Heart right ventricle (tissue), 16 donors: ENCODE data around the gene CORO1C. TPM values are rescaled to one million over a fixed set of nuclear protein-coding genes. Genes with fewer than 3 reads are reported as not detected.

ENCODE experiments used
- ATAC-seq, 8 donors: fragments of 200-7000 bp; cut with Tn5 transposase; one replicate each; pipeline ENCODE4 v1.9.1; 2020; ENCODE audit warnings: mild to moderate bottlenecking in 8 of 8, moderate library complexity in 8 of 8, moderate number of reproducible peaks in 1 of 8
- DNase-seq, 2 donors: peaks; one replicate each; pipeline ENCODE4 v3.0.0-alpha.2; 2020
- H3K27ac ChIP-seq, 10 donors: fragments of 200-600 bp; sonication (generic) in 2 of 10; one replicate each; pipeline versions ENCODE4 v1.5.0 to v1.8.0; 2020 to 2022; ENCODE audit warnings: mild to moderate bottlenecking in 3 of 10
- H3K27me3 ChIP-seq, 7 donors: fragments of 200-600 bp; one replicate each; pipeline ENCODE4 v1.8.0; 2021 to 2022; ENCODE audit warnings: mild to moderate bottlenecking in 2 of 7
- H3K36me3 ChIP-seq, 9 donors: fragments of 200-600 bp; sonication (generic) in 1 of 9; one replicate each; pipeline versions ENCODE4 v1.5.0 to v1.8.0; 2020 to 2022; ENCODE audit warnings: mild to moderate bottlenecking in 2 of 9
- H3K4me1 ChIP-seq, 9 donors: fragments of 200-600 bp; sonication (generic) in 1 of 9; one replicate each; pipeline versions ENCODE4 v1.5.0 to v1.8.0; 2020 to 2022; ENCODE audit warnings: mild to moderate bottlenecking in 4 of 9
- H3K4me3 ChIP-seq, 10 donors: fragments of 200-600 bp; sonication (generic) in 2 of 10; one replicate each; pipeline versions ENCODE4 v1.5.0 to v1.8.0; 2020 to 2022; ENCODE audit warnings: mild to moderate bottlenecking in 7 of 10, moderate library complexity in 2 of 10
- H3K9me3 ChIP-seq, 11 donors: fragments of 200-600 bp in 10 of 11; sonication (generic) in 2 of 11; one replicate each; pipeline versions ENCODE4 v1.5.0 to v1.8.0; 2013 to 2022; ENCODE audit warnings: mild to moderate bottlenecking in 2 of 11, control low read depth in 1 of 11, moderate library complexity in 1 of 11
- WGBS, 2 donors: extraction: QIAGEN DNeasy Blood & Tissue Kit; methylation state at CpG; one replicate each; pipeline ENCODE4 v1.1.7; 2013; ENCODE audit warnings: inconsistent platforms in 1 of 2; 5-methylcytosine and 5-hydroxymethylcytosine counted together
- intact Hi-C, 10 donors: fragments of 100-400 bp; cut with DNase I; formaldehyde crosslinking; loops; one replicate each; pipeline versions ENCODE4 v1.11.1 to v1.14.2; 2022
- polyA plus RNA-seq, 2 donors: library from polyadenylated mRNA; stranded (reverse); fragments of 200-250 nt; gene quantifications; one replicate each; pipeline ENCODE4 v1.2.3, GENCODE V29; 2013
- total RNA-seq, 10 donors: library from RNA; stranded (reverse); fragmentation: NEBNext Ultra II Directional in 3 of 10; extraction: Animal tissue kit (Norgen Biotek cat#: 25700) in 3 of 10; gene quantifications; one replicate each; pipeline versions ENCODE4 v1.2.1 to v1.2.4, GENCODE V29; 2021 to 2023
- TF ChIP-seq, protein P1 (sequence below), 9 donors: fragments of 200-600 bp; sonication (generic) in 2 of 9; IDR thresholded peaks; one replicate each; pipeline versions ENCODE4 v1.5.0 to v1.8.0; 2021 to 2022; ENCODE audit warnings: antibody characterized with exemption in 9 of 9, mild to moderate bottlenecking in 5 of 9, moderate library complexity in 1 of 9
- donor health status: Arrhythmogenic right ventricular cardiomyopathy.
- donor health status: ischemic (EF 13 %, LVEDD 7.1; RV severe dilation, severe dysfunction).
- donor health status: healthy with polysubstance abuse.
- donor health status: DM: no; HTN: yes; CAD: no.
- donor health status: DM: no; HTN: no; CAD: no.
- donor health status: ischemic (EF 25% LVEDD 6.9; RV normal size, moderate dysfunction).
- donor health status: ischemic (EF 25% LVEDD 5.7; RV mildly dilated, moderate dysfunction).
- donor health status: healthy.
- donor health status: DM: yes; HTN: yes; CAD: no.
- donor health status: Ischemic cardiomyopathy.
- donor health status: ischemic (EF 35%, LVEDD 5.7; RV mildly dilated, moderate dysfunction).
- donor health status: nonischemic (EF 11% LVEDD 7.7; RV severe dilation, severe dysfunction).
- donor health status: DM: yes; HTN: yes; CAD: no.
- donor health status: PGD.
- donor health status: ischemic (EF 29% LVEDD 5.4; RV normal size, mild dysfunction).
- donor health status: nonischemic (EF 23%, LVEDD 6.1; RV moderate dilation, normal function).

CORO1C gene
- total and polyA plus RNA-seq, 12 donors: 25.5 to 88.6 (median 58.2) TPM

DNA sequence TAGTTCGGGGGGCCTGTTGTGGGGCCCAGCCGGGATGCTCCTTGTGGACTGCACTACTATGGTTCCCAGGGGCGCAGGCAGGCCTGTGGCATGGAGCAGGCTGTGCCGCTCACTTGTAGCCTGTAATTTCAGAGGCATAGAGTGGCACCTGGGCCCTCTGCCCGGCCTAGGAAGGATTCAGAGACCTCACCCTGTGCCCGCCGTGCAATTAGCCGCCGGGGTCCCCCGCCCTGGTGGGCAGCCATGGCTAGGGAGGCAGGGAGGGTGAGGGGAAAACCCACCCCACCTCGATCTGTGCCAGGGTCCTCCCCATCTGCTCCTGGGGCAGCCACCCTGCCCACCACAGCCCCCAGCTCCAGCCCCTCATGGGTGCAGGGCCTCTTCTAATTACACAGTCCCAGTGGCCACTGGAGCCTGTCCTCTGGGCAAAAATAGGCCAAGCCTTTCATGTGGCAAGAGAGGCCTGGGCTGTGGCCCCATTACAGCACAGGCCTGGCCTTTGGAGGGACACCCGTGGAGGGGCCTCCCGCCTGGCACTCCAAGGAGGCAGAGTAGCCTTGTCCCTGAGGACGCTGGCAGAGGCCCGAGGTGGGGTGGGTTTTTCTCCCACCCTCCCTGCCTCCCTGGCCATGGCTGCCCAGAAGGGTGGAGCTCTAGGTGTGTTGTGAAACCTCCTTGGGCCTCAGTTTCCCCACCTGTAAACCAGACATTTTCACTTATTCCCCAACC is 128.2 kb downstream of the CORO1C start:
- DNase-seq (no peak), ATAC-seq (no peak)
- no peak overlapping the region for H3K4me3 ChIP-seq
- H3K9me3 ChIP-seq: no peaks in the 10 kb centered on the region
- intact Hi-C loops: no loop called here
- peaks cover 0 to 4% (median 0%) of the 10 kb centered on the region in 9 donors for H3K4me1 ChIP-seq
- H3K27me3 ChIP-seq: peaks cover 0 to 3% (median 0%) of the 10 kb centered on the region in 7 donors
- WGBS, 2 donors: 88 to 92% methylated on average over 15 of the region's 15 CpGs
- H3K27ac ChIP-seq: no peak overlapping the region
- no peaks in the 10 kb centered on the region for H3K36me3 ChIP-seq
- TF ChIP-seq, protein P1, sequence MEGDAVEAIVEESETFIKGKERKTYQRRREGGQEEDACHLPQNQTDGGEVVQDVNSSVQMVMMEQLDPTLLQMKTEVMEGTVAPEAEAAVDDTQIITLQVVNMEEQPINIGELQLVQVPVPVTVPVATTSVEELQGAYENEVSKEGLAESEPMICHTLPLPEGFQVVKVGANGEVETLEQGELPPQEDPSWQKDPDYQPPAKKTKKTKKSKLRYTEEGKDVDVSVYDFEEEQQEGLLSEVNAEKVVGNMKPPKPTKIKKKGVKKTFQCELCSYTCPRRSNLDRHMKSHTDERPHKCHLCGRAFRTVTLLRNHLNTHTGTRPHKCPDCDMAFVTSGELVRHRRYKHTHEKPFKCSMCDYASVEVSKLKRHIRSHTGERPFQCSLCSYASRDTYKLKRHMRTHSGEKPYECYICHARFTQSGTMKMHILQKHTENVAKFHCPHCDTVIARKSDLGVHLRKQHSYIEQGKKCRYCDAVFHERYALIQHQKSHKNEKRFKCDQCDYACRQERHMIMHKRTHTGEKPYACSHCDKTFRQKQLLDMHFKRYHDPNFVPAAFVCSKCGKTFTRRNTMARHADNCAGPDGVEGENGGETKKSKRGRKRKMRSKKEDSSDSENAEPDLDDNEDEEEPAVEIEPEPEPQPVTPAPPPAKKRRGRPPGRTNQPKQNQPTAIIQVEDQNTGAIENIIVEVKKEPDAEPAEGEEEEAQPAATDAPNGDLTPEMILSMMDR (IDR thresholded peaks at IDR 0.05): no peak

DNA sequence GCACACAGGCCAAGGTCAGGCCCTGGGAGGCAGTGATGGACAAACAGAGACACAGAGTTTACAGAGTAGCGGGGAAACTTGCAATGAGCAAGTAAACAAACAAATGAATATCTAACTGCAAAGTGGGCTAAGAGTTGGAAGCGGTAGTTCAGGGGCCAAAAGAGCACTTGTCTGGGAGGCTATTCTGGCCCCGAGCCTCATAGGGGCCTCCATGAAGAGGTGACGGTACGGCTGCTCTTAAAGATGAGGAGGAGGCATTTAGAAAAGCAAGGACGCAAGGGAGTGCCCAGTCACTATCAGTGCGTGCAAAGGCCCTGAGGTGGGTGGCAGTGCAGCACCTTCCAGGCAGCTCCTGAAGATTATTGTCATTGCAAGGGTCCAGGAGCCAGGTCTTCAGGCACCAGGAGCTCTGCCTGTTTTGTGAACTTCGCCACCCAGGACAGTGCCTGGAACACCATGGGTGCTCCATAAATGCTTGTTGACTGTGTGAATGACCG is 129.1 kb downstream of the CORO1C start:
- H3K4me1 ChIP-seq: peaks cover 0 to 4% (median 0%) of the 10 kb centered on the region in 9 donors
- DNase-seq (no peak), ATAC-seq (no peak)
- no peaks in the 10 kb centered on the region for H3K9me3 ChIP-seq
- WGBS, 2 donors: 96 to 97% methylated on average over 9 of the region's 9 CpGs
- H3K27me3 ChIP-seq: peaks cover 0 to 3% (median 0%) of the 10 kb centered on the region in 7 donors
- intact Hi-C loops: no loop called here
- no peaks in the 10 kb centered on the region for H3K36me3 ChIP-seq
- TF ChIP-seq, protein P1 (IDR thresholded peaks at IDR 0.05): no peak
- H3K4me3 ChIP-seq: no peak overlapping the region
- H3K27ac ChIP-seq: no peak overlapping the region

DNA sequence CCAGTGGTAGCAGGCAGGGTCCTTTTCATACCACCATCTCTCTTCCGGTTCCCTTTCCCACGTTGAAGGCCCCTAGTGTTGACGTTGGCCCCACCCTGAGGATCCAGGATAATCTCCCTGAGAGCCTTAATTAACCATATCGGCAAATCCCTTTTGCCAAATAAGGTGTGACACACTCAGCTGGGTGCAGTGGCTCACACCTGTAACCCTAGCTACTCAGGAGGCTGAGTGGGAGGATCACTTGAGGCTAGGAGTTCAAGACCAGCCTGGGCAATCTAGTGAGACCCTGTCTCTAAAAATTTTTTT is 130.7 kb downstream of the CORO1C start:
- Histone ChIP-seq H3K27me3 (peaks cover 0 to 3% (median 0%) of the 10 kb centered on the region in 7 donors), H3K9me3 (no peaks in the 10 kb centered on the region), H3K27ac (no peak overlapping the region), H3K4me1 (peaks cover 0 to 4% (median 0%) of the 10 kb centered on the region in 9 donors), H3K36me3 (no peaks in the 10 kb centered on the region), H3K4me3 (no peak overlapping the region)
- ATAC-seq (no peak), DNase-seq (no peak)
- TF ChIP-seq, protein P1 (IDR thresholded peaks at IDR 0.05): no peak
- intact Hi-C loops: no loop called here
- WGBS, 2 donors: 60 to 61% methylated on average over 4 of the region's 4 CpGs

DNA sequence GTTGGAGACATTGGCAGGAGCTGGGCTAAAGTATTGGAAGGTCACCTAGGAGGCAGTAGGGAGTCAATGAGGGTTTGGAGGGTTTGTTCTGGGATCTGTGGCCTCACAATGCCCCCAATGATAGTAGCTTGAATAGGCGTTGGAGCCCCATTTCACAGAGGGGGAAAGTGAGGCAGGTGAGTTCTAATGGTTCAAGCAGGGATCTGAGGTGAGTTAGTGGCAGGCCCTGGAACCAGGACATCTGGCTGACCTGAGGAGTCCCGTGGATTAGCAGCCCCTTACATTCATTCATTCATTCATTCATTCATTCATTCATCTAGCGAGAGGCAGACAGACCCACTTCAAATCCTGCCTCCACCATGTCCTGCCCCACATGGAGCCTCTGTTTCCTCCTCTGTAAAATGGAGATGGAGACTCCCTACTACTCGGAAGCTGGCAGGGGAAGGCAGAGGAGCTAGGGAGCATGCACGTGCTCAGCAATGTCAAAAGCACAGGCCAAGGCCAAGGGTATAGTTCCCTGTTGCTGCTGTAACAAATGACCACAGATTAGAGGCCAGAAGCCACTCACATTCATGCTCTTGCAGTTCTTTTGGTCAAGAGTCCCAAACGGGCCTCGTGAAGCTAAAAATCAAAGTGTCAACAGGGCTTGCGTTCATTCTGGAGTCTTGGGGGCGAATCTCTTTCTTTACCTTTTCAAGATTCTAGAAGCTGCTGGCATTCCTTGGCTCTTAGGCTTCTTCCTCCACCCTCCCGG is 131.2 kb downstream of the CORO1C start:
- no peaks in the 10 kb centered on the region for H3K9me3 ChIP-seq
- DNase-seq (no peak), ATAC-seq (no peak)
- H3K4me1 ChIP-seq: peaks cover 0 to 4% (median 0%) of the 10 kb centered on the region in 9 donors
- H3K27me3 ChIP-seq: peaks cover 0 to 3% (median 0%) of the 10 kb centered on the region in 7 donors
- no peak overlapping the region for H3K27ac ChIP-seq
- TF ChIP-seq, protein P1 (IDR thresholded peaks at IDR 0.05): no peak
- intact Hi-C loops: no loop called here
- H3K36me3 ChIP-seq: no peaks in the 10 kb centered on the region
- no peak overlapping the region for H3K4me3 ChIP-seq
- 86 to 89% methylated on average over 10 of the region's 10 CpGs for WGBS, 2 donors
